ENCODE results near the gene FADS3.
A peak's percentile ranks its signal among the peaks of the same experiment; 100 is the strongest.

Gene FADS3

GRCh38 chr11:61891331-61892084 lies at the start of gene FADS3:
Gene FADS3, minus strand, starts transcription at chr11:61891545. Its CDS starts 164 bp downstream, at chr11:61891381.
- Histone ChIP-seq H3K9me3 (ENCODE audit: severe bottlenecking) (no peaks in the 10 kb centered on the region), H3K27ac (no peak within 1 kb of the TSS; the same call in 1 of the 2 replicates), H3K36me3 (no peaks in the 10 kb centered on the region), H3K4me3 (ENCODE audit: low read depth, low read length) (peak within 1 kb of the TSS; percentile 66), H3K27me3 (ENCODE audit: insufficient read depth, low read depth, severe bottlenecking) (no peaks in the 10 kb centered on the region)
- TF ChIP-seq CTCF (IDR thresholded peaks at IDR 0.05; ENCODE audit: low read depth, low read length), result no peak
- DNase-seq, result peak; percentile 90

- TF ChIP-seq CTCF (IDR thresholded peaks at IDR 0.05; ENCODE audit: low read depth, low read length), result no peak
- H3K4me3 ChIP-seq (ENCODE audit: low read depth, low read length), result no peak overlapping the region
- peaks cover 8% of the 10 kb centered on the region for H3K9me3 ChIP-seq (ENCODE audit: severe bottlenecking)
- no peak for DNase-seq
- H3K27me3 ChIP-seq (ENCODE audit: insufficient read depth, low read depth, severe bottlenecking), result no peaks in the 10 kb centered on the region
- H3K36me3 ChIP-seq, result no peaks in the 10 kb centered on the region
- H3K27ac ChIP-seq, result no peak overlapping the region
These were observed 49.1 kb upstream of the FADS3 start for GRCh38 chr11:61940466-61940865.

- Histone ChIP-seq H3K27ac (no peak overlapping the region), H3K36me3 (no peaks in the 10 kb centered on the region), H3K27me3 (ENCODE audit: insufficient read depth, low read depth, severe bottlenecking) (no peaks in the 10 kb centered on the region), H3K9me3 (ENCODE audit: severe bottlenecking) (peaks cover 15% of the 10 kb centered on the region), H3K4me3 (ENCODE audit: low read depth, low read length) (no peak overlapping the region)
- TF ChIP-seq CTCF (IDR thresholded peaks at IDR 0.05; ENCODE audit: low read depth, low read length), result no peak
- no peak for DNase-seq
These were observed 44.5 kb upstream of the FADS3 start for GRCh38 chr11:61935861-61936260.

GRCh38 chr11:61930933-61931332 lies 39.6 kb upstream of the FADS3 start:
- H3K4me3 ChIP-seq (ENCODE audit: low read depth, low read length), result no peak overlapping the region
- H3K27me3 ChIP-seq (ENCODE audit: insufficient read depth, low read depth, severe bottlenecking), result no peaks in the 10 kb centered on the region
- H3K27ac ChIP-seq, result no peak overlapping the region
- H3K9me3 ChIP-seq (ENCODE audit: severe bottlenecking), result peaks cover 8% of the 10 kb centered on the region
- peak; percentile 35 for DNase-seq
- TF ChIP-seq CTCF (IDR thresholded peaks at IDR 0.05; ENCODE audit: low read depth, low read length), result no peak
- no peaks in the 10 kb centered on the region for H3K36me3 ChIP-seq

- H3K4me3 ChIP-seq (ENCODE audit: low read depth, low read length), result no peak overlapping the region
- no peaks in the 10 kb centered on the region for H3K36me3 ChIP-seq
- H3K27me3 ChIP-seq (ENCODE audit: insufficient read depth, low read depth, severe bottlenecking), result no peaks in the 10 kb centered on the region
- no peak overlapping the region for H3K27ac ChIP-seq
- TF ChIP-seq CTCF (IDR thresholded peaks at IDR 0.05; ENCODE audit: low read depth, low read length), result no peak
- H3K9me3 ChIP-seq (ENCODE audit: severe bottlenecking), result peaks cover 6% of the 10 kb centered on the region
- no peak for DNase-seq
These were observed 37.3 kb upstream of the FADS3 start for GRCh38 chr11:61928606-61929005.

GRCh38 chr11:61927501-61927900 lies 36.2 kb upstream of the FADS3 start:
- no peaks in the 10 kb centered on the region for H3K36me3 ChIP-seq
- no peak overlapping the region for H3K4me3 ChIP-seq (ENCODE audit: low read depth, low read length)
- no peak for DNase-seq
- no peaks in the 10 kb centered on the region for H3K9me3 ChIP-seq (ENCODE audit: severe bottlenecking)
- no peak for TF ChIP-seq CTCF (IDR thresholded peaks at IDR 0.05; ENCODE audit: low read depth, low read length)
- no peaks in the 10 kb centered on the region for H3K27me3 ChIP-seq (ENCODE audit: insufficient read depth, low read depth, severe bottlenecking)
- no peak overlapping the region for H3K27ac ChIP-seq

Data from WERI-Rb-1 (cell line).